Dedifferentiated amniotic fluid mesenchymal stem cell (primary cell): ENCODE results near the gene OR6N2.

ENCODE experiments used
- DNase-seq: peaks from one replicate; pipeline ENCODE4 v3.0.0-alpha.2; 2016; ENCODE audit errors: extremely low spot score

OR6N2 gene, protein sequence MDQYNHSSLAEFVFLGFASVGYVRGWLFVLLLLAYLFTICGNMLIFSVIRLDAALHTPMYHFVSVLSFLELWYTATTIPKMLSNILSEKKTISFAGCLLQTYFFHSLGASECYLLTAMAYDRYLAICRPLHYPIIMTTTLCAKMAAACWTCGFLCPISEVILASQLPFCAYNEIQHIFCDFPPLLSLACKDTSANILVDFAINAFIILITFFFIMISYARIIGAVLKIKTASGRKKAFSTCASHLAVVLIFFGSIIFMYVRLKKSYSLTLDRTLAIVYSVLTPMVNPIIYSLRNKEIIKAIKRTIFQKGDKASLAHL

DNA sequence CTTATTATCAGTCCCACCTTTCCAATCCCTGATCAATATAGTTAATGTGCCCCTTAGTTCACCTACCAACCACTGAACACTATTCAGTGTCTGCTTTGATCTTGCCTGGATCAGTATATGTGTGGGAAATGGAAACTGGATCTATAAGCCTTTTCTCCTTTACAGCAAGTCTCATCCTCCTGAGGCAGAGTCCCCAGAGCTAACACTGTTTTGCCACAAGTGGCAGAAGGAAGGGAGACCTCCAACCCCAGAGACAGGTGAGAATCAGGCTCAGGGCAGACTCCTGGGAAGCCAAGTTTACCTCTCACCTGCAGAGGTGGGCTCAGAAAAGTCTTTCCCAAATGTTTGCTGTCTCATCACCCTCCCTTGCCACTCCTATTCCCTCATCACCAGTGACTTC is at the start of gene OR6N2:
Gene OR6N2, minus strand, starts transcription at position 101 of the 400 bp plus-strand sequence. CDS start 3,569 bp downstream, outside the sequence.
- DNase-seq, result no peak

DNA sequence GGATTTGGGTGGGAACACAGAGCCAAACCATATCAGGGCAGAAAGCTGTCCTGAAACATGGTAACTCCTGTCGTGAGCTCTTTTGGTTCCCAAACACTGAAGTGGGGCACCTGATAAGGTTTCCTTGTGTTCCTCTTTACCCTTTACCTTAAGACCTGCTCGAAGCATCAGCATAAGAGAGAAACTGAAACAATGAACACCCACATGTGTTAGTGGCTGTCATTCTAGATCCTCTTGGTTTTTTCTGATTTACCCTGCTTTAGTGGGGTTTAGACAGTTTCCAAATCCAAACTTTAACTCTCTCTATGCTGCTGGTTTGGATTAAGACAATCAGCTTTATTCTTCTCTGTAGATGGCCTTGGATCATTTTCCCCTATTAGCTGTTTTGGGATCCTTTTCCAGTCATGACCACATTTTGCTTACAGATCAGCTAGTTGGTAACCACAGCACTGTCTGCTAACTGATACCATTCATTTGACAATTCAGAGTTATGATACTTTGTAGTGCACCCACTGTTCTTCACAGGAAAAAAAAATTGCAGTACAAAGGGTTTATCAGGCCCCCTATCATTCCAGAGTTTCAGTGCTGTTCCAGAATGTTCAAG is 49.2 kb upstream of the OR6N2 start:
- DNase-seq, result no peak

- DNase-seq, result no peak
Observed at GRCh38 chr1:158821723-158822122, 40.7 kb upstream of the OR6N2 start.

- no peak for DNase-seq
Observed at GRCh38 chr1:158819461-158820443, 38.7 kb upstream of the OR6N2 start.

DNA sequence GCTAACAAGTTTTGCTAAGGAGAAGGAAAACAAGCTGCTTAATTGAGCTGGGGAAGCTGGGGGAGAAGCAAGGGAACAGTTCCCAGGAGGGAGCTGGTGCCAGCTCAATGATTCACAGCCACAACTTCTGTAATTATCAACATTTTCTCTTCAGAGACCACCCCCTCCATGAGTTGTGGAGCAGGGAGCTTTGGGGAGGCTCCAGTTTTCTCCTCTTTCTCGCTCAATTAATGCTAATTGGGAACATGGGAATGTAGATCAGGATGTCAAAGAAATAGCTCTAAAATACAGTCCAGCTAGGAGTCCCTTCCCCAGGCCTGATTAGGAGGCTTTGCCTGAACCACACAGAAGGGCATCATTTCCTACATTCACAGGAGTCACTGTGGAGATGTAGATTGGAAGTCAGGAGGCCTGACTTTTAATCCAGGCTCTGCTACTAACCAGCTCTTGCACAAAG is 38.0 kb upstream of the OR6N2 start:
- DNase-seq, result no peak

DNA sequence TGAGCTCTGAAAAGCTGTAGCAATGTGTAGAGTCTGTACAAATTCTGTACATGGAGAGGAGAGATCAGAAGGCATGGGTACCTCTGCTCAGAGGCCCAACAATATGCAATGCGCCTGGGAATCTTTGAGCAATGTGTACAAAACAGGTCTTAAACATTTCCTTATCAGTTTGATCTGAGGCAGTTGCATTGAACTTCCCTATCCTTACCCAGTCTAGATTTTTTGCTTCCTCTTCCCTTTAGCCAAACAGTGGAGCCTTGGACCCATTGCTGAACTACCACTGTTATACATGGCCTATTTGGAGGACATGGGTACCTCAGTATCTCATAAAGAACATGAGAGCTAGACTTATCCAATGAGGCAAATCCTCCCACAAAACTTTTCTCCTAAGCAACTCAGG is 37.6 kb upstream of the OR6N2 start:
- no peak for DNase-seq

GRCh38 chr1:158814970-158815369 is 34.0 kb upstream of the OR6N2 start:
- no peak for DNase-seq

- no peak for DNase-seq
Observed at GRCh38 chr1:158813164-158813563, 32.2 kb upstream of the OR6N2 start.

DNA sequence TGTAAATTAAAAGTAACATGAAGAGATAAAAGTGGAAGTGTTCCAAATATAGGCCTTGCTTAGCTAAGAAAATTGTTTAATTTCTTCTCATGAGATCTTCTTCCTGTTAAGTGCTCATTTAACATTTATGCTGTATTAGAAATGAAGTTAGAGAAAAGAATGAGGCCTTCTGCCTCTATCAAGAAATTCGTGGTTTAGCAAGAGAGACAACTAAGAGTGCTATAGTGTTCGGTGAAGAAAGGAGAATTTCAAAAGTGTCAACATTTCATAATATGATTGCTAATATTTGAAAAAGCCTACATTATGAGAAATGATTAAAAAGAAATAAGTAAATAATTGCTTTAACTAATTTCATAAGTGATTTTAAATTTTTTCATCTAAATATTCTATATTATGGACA is 31.3 kb upstream of the OR6N2 start:
- DNase-seq, result no peak

DNA sequence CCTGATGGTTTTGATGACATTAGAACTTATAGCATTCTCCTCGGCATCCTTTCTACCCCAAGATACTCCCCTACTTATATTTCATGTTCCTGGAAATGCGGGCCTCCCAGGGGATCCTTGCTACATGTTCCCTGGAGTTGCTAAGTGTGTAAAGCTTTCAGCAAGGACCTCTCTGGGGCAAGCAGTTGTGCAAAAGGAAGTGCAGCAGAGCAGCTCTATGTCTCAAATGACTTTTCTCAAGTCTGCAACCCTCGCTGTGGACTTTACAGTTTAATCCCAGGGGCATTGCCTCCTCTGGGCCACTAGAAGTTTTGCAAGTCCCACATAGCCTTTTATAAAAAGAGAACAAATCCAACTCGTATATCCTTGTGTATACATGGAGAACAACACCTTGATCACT is 29.3 kb upstream of the OR6N2 start:
- no peak for DNase-seq

DNA sequence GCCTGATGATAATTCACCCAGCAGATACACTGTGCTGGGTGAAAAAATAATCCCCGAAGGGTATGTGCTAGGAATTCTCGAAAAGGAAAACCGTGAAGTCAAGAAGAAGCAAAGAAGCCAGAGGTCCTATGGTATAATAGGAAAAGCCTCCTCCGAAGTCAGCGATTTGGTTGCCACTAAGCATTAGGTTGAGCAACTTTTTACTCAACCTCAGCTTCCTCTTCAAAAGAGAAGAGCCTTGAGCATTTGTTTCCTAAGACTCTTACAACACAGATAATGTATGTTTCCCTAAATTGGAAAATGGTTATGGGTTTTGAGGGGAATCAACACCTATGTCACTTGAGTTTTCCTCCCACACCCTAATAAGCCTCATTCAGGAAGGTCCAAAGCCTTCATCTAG is 28.9 kb upstream of the OR6N2 start:
- no peak for DNase-seq

GRCh38 chr1:158809256-158809655 is 28.3 kb upstream of the OR6N2 start:
- no peak for DNase-seq

- DNase-seq, result no peak
Observed at GRCh38 chr1:158806916-158807536, 26.0 kb upstream of the OR6N2 start.

DNA sequence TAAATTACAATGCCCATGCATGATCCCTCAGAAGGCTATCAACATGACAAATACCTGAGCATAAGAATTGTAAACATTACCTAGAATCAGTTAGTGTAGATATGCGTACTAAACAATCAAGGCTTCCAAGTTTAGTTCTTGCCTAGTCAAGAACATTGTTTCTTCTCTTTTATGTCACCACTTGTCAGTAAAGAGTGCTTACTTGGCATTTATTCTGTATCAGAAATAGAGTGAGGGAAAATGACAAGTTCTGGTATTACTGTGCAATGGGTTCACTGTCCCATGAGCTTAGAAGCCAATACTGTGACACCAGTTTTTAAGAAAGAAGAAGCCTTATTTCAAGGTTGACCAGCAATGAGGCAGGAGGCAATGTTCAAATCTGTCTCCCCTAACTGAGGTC is 22.7 kb upstream of the OR6N2 start:
- DNase-seq, result no peak

GRCh38 chr1:158801396-158801795 is 20.4 kb upstream of the OR6N2 start:
- no peak for DNase-seq

DNA sequence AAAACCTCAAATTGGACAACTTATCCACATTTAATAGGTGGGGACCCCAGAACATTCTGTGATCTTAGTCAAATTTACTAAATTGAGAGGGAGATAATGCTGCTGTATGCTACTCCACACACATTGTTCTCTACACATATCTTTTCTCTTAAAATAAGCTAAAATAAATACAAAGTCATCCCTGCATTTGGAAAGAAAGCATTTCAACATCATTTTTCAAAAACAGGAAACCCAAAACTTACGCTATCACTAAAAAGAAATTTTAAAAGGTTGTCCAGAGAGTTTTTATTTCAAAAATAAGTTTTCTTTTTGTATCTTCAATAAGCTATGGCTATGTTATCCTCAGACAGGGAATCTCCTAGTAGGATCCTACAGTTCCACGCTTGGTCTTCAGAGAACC is 19.5 kb upstream of the OR6N2 start:
- no peak for DNase-seq

- no peak for DNase-seq
Observed at GRCh38 chr1:158799689-158800088, 18.7 kb upstream of the OR6N2 start.

- DNase-seq, result no peak
Observed at GRCh38 chr1:158798531-158798930, 17.5 kb upstream of the OR6N2 start.

DNA sequence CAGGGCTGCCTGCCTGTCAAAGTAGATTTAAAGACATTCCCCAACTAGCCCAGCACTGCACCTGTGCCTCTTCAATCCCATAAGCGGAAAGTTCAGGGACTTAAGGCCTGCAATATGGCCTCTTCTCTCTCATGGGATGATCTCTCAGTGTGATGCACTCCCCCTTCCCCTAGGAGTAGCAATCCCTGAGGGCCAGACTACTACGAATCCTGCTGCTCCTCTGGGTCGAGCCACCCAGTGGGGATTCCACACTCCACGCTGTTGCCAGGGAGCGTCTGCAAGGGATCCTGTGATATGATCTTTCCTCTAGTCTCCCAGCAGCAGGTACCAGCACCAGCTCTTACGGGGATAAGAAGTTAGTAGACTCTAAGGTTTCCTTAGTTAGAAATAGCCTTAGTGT is 13.2 kb upstream of the OR6N2 start:
- no peak for DNase-seq

- DNase-seq, result no peak
Observed at GRCh38 chr1:158793604-158794003, 12.6 kb upstream of the OR6N2 start.

DNA sequence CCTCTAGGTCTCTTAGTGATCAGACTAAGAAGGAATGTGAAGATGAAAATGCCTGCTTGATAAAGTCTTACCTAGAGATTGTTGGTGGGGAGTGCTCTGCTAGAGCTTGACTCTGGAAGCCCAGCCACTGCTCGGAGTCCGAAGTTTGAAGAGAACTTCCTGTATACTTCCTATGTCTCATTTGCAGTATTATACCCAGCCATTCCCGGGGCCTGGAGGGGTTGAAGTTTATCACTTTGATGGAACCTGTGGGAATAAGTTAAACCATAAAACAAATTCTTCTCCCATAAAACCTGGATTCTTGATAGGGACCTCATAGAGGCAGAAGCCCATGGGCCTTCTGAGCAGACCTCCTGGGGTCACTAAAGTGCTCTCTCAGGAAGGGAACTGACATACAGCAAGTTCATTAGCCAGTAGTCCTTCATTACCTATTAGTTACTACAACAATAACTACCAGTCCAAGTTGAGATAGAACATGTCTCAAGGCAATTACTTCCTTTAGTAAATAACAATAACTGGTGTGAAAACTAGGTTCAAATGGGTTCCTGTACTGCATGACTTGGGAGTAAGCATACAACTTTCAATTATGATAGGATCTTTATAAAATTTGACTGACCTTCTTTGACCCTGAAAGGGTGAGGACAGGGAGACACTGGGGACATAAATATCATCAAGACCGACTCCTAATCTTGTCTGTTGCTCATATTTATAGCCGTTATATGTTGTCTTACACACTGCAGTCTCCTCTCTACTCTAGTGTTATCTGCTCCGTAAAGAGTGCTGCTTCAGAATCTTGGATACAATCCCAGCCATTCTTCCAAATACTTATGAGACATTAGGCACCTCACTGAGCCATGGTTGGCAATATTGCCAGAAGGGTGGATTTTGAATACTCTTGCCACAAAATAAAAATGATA is 8.8 kb downstream of the OR6N2 start, which contains the start of gene OR6N1:
Gene OR6N1, minus strand, starts transcription at position 246 of the 917 bp plus-strand sequence. CDS start 5,513 bp downstream, outside the sequence.
- DNase-seq, result no peak
